ENCODE measurements around the gene EPSTI1. TPM values are rescaled to one million over a fixed set of nuclear protein-coding genes. Genes with fewer than 3 reads are reported as not detected.

Gene EPSTI1
- total RNA-seq, 1 donor from 2014 or later: 96.0 TPM

- Mint-ChIP-seq H3K4me1 (ENCODE audit: low read depth, unreplicated experiment) (peaks cover 17% of the 10 kb centered on the region), H3K36me3 (ENCODE audit: low read depth, unreplicated experiment) (peaks cover 4% of the 10 kb centered on the region), H3K27me3 (ENCODE audit: low read depth, unreplicated experiment) (no peaks in the 10 kb centered on the region), H3K9me3 (ENCODE audit: unreplicated experiment) (no peaks in the 10 kb centered on the region), H3K27ac (ENCODE audit: unreplicated experiment) (no peak overlapping the region), H3K4me3 (ENCODE audit: unreplicated experiment) (no peak overlapping the region)
- Histone ChIP-seq H3K9me3 (ENCODE audit: insufficient read depth, low read depth, low read length) (no peaks in the 10 kb centered on the region), H4K20me1 (ENCODE audit: insufficient read depth, low read length) (peaks cover 5% of the 10 kb centered on the region), H3K27me3 (ENCODE audit: insufficient read depth, low read length) (no peaks in the 10 kb centered on the region), H3K27ac (ENCODE audit: low read depth, low read length) (no peak overlapping the region), H3K4me3 (ENCODE audit: insufficient read depth, low read depth, low read length) (no peak overlapping the region), H3K9ac (ENCODE audit: low read length) (no peak overlapping the region), H3K79me2 (ENCODE audit: insufficient read depth, low read length) (peaks cover 20% of the 10 kb centered on the region), H3K4me2 (ENCODE audit: low read length) (no peak overlapping the region), H3K4me1 (ENCODE audit: insufficient read depth, low read length) (no peaks in the 10 kb centered on the region), H3K36me3 (ENCODE audit: insufficient read depth, low read length) (no peaks in the 10 kb centered on the region), H2AFZ (ENCODE audit: low read depth, low read length) (no peak overlapping the region)
- FAIRE-seq: no peak
- no peak for DNase-seq (ENCODE audit: low read depth)
- no peak for TF ChIP-seq EZH2 (IDR thresholded peaks at IDR 0.05; ENCODE audit: insufficient read depth, low read length)
- no peak for TF ChIP-seq CTCF (IDR thresholded peaks at IDR 0.05; ENCODE audit: insufficient read depth, low read depth, low read length)
These were observed 39.8 kb upstream of the EPSTI1 start for GRCh38 chr13:43031881-43032280.

- DNase-seq (ENCODE audit: low read depth) (no peak), FAIRE-seq (no peak)
- Histone ChIP-seq H3K36me3 (ENCODE audit: insufficient read depth, low read length) (no peaks in the 10 kb centered on the region), H3K9me3 (ENCODE audit: insufficient read depth, low read depth, low read length) (no peaks in the 10 kb centered on the region), H4K20me1 (ENCODE audit: insufficient read depth, low read length) (peaks cover 5% of the 10 kb centered on the region), H3K4me3 (ENCODE audit: insufficient read depth, low read depth, low read length) (no peak overlapping the region), H3K4me2 (ENCODE audit: low read length) (no peak overlapping the region), H3K9ac (ENCODE audit: low read length) (no peak overlapping the region), H3K27me3 (ENCODE audit: insufficient read depth, low read length) (no peaks in the 10 kb centered on the region), H3K27ac (ENCODE audit: low read depth, low read length) (no peak overlapping the region), H3K79me2 (ENCODE audit: insufficient read depth, low read length) (peaks cover 13% of the 10 kb centered on the region), H2AFZ (ENCODE audit: low read depth, low read length) (no peak overlapping the region), H3K4me1 (ENCODE audit: insufficient read depth, low read length) (no peaks in the 10 kb centered on the region)
- no peak for TF ChIP-seq CTCF (IDR thresholded peaks at IDR 0.05; ENCODE audit: insufficient read depth, low read depth, low read length)
- TF ChIP-seq EZH2 (IDR thresholded peaks at IDR 0.05; ENCODE audit: insufficient read depth, low read length): no peak
- Mint-ChIP-seq H3K4me1 (ENCODE audit: low read depth, unreplicated experiment) (peaks cover 17% of the 10 kb centered on the region), H3K4me3 (ENCODE audit: unreplicated experiment) (no peak overlapping the region), H3K36me3 (ENCODE audit: low read depth, unreplicated experiment) (peaks cover 4% of the 10 kb centered on the region), H3K9me3 (ENCODE audit: unreplicated experiment) (no peaks in the 10 kb centered on the region), H3K27me3 (ENCODE audit: low read depth, unreplicated experiment) (no peaks in the 10 kb centered on the region), H3K27ac (ENCODE audit: unreplicated experiment) (peak overlapping the region; percentile 35)
These were observed 38.5 kb upstream of the EPSTI1 start for GRCh38 chr13:43030548-43030947.

- H3K36me3 Mint-ChIP-seq (ENCODE audit: low read depth, unreplicated experiment): no peaks in the 10 kb centered on the region
- peaks cover 23% of the 10 kb centered on the region for H3K4me1 Mint-ChIP-seq (ENCODE audit: low read depth, unreplicated experiment)
- Histone ChIP-seq H3K4me1 (ENCODE audit: insufficient read depth, low read length) (peaks cover 6% of the 10 kb centered on the region), H4K20me1 (ENCODE audit: insufficient read depth, low read length) (no peaks in the 10 kb centered on the region), H3K27ac (ENCODE audit: low read depth, low read length) (no peak overlapping the region), H3K36me3 (ENCODE audit: insufficient read depth, low read length) (no peaks in the 10 kb centered on the region), H3K27me3 (ENCODE audit: insufficient read depth, low read length) (no peaks in the 10 kb centered on the region), H3K9me3 (ENCODE audit: insufficient read depth, low read depth, low read length) (no peaks in the 10 kb centered on the region), H3K4me2 (ENCODE audit: low read length) (no peak overlapping the region), H3K9ac (ENCODE audit: low read length) (no peak overlapping the region), H2AFZ (ENCODE audit: low read depth, low read length) (no peak overlapping the region), H3K4me3 (ENCODE audit: insufficient read depth, low read depth, low read length) (no peak overlapping the region), H3K79me2 (ENCODE audit: insufficient read depth, low read length) (peaks cover 22% of the 10 kb centered on the region)
- peaks cover 5% of the 10 kb centered on the region for H3K9me3 Mint-ChIP-seq (ENCODE audit: unreplicated experiment)
- no peak overlapping the region for H3K4me3 Mint-ChIP-seq (ENCODE audit: unreplicated experiment)
- H3K27ac Mint-ChIP-seq (ENCODE audit: unreplicated experiment): no peak overlapping the region
- FAIRE-seq (no peak), DNase-seq (ENCODE audit: low read depth) (no peak)
- TF ChIP-seq CTCF (IDR thresholded peaks at IDR 0.05; ENCODE audit: insufficient read depth, low read depth, low read length): no peak
- no peak for TF ChIP-seq EZH2 (IDR thresholded peaks at IDR 0.05; ENCODE audit: insufficient read depth, low read length)
- H3K27me3 Mint-ChIP-seq (ENCODE audit: low read depth, unreplicated experiment): no peaks in the 10 kb centered on the region
These were observed 34.2 kb upstream of the EPSTI1 start for GRCh38 chr13:43026262-43026661.
